ENCODE measurements around the gene CREBBP. TPM values are rescaled to one million over a fixed set of nuclear protein-coding genes. Genes with fewer than 3 reads are reported as not detected.

The CREBBP gene
- total and polyA plus RNA-seq, 9 of the 15 experiments (the other 6 are each of a cell fraction or from before 2014, with no cell fraction given), result 0.70 to 24.8 (median 5.6) TPM

GRCh38 chr16:3780570-3780969 is 99.9 kb downstream of the CREBBP start (continued):
- TF ChIP-seq RAD21 (CRISPR knock-in tag; conservative IDR thresholded peaks at IDR 0.05 in 1 of 2, IDR thresholded peaks at IDR 0.05 in 1 of 2), result peak in 1 of 2 experiments; percentile 53; a peak in 2 of 4 replicates

GRCh38 chr16:3776316-3776715 is 104.2 kb downstream of the CREBBP start:
- POLR2A ChIA-PET, result interaction anchor here (0.5 kb wide), 1 partner anchor 752 kb away, joined by 4 read pairs; no protein-coding TSS in a partner anchor
- Histone ChIP-seq H3K27me3 (ENCODE audit: control insufficient read depth in 2 of 2, insufficient read depth in 2 of 2, low read length in 2 of 2) (no peaks in the 10 kb centered on the region), H3K9ac (ENCODE audit: insufficient read depth in 1 of 2, low read depth in 2 of 2, low read length in 2 of 2) (no peak overlapping the region), H3K4me2 (ENCODE audit: insufficient read depth, low read length) (no peak overlapping the region), H3K27ac (ENCODE audit: extremely low read depth, low read depth, low read length) (no peak overlapping the region), H3K36me3 (ENCODE audit: control insufficient read depth, insufficient read depth, low read length) (peaks cover 72% of the 10 kb centered on the region), H3K79me2 (ENCODE audit: control insufficient read depth, insufficient read depth, low read length) (no peaks in the 10 kb centered on the region), H4K20me1 (replicated peaks; ENCODE audit: control insufficient read depth, insufficient read depth, low read length) (no peaks in the 10 kb centered on the region; the same call in 1 of the 2 replicates), H2AFZ (ENCODE audit: low read depth, low read length) (no peak overlapping the region), H3K9me3 (replicated peaks; ENCODE audit: control insufficient read depth, insufficient read depth, low read depth, low read length) (no peaks in the 10 kb centered on the region), H3K4me3 (no peak overlapping the region), H3K4me1 (replicated peaks in 1 of 2; ENCODE audit: control insufficient read depth in 2 of 2, insufficient read depth in 2 of 2, low read length in 2 of 2) (peaks cover 0 to 3% of the 10 kb centered on the region in 2 experiments; a peak in 1 of 5 replicates), H3K9me1 (ENCODE audit: control insufficient read depth, insufficient read depth, low read length) (no peaks in the 10 kb centered on the region)
- no peak for FAIRE-seq
- in situ Hi-C loops (cut with MboI), result no loop called here
- 95% methylated on average over 4 of the region's 4 CpGs for WGBS (ENCODE audit: insufficient coverage, low coverage, missing lambda C conversion rate)
- BruUV-seq (replicated peaks), result no TSS peak
- ATAC-seq, result no peak
- CTCF ChIA-PET (ENCODE audit: low intra/inter-chr PET ratio), result no interaction called here
- DNase-seq (ENCODE audit: extremely low read depth in 1 of 4, low spot score in 3 of 4), result no peak
- intact Hi-C loops (cut with micrococcal nuclease), result no loop called here
- TF ChIP-seq SMARCB1 (IDR thresholded peaks at IDR 0.05; ENCODE audit: insufficient read length, low read depth) (no peak), AFF1 (IDR thresholded peaks at IDR 0.05; ENCODE audit: low read depth in 1 of 2, partially characterized antibody in 2 of 2) (no peak), NFIX (CRISPR knock-in tag; IDR thresholded peaks at IDR 0.05; ENCODE audit: low read depth) (no peak), CBX8 (IDR thresholded peaks at IDR 0.05; ENCODE audit: borderline replicate concordance, extremely low read depth, low read depth, low read length, poor library complexity, severe bottlenecking) (no peak), ZNF75A (CRISPR knock-in tag; IDR thresholded peaks at IDR 0.05) (no peak), JUND (IDR thresholded peaks at IDR 0.05; ENCODE audit: borderline replicate concordance, low read depth, low read length) (no peak), JUND (tag; IDR thresholded peaks at IDR 0.05; ENCODE audit: borderline replicate concordance, low read depth, low read length) (no peak), EGR1 (conservative IDR thresholded peaks at IDR 0.05) (no peak), ASH1L (IDR thresholded peaks at IDR 0.05; ENCODE audit: borderline replicate concordance, low read depth, partially characterized antibody) (no peak), HNRNPK (IDR thresholded peaks at IDR 0.05; ENCODE audit: low read depth, low read length, poor library complexity, severe bottlenecking) (no peak), CTCFL (IDR thresholded peaks at IDR 0.05; ENCODE audit: borderline replicate concordance, insufficient read depth, low read depth, low read length, poor library complexity, severe bottlenecking) (no peak)

Data from K562 (cell line).